ENCODE results near the gene SIPA1L3. TPM values are rescaled to one million over a fixed set of nuclear protein-coding genes. Genes with fewer than 3 reads are reported as not detected.

The SIPA1L3 gene
- total RNA-seq, 4 donors from 2014 or later, result 4.1 to 18.7 (median 6.1) TPM

GRCh38 chr19:38143847-38144246 lies 236.8 kb downstream of the SIPA1L3 start:
- in situ Hi-C loops (cut with MboI; ENCODE audit: low sequenced_read_pairs in 4 of 4) (loop anchor here in 1 of 4 donors (25.0 kb wide), 1 partner anchor 193 kb away; the partner anchor contains the start of gene CATSPERG), intact Hi-C loops (cut with DNase I; ENCODE audit: low total_unique reads) (loop anchor here (2.0 to 5.0 kb wide), 2 partner anchors 83 to 191 kb away; partner anchors contain the start of gene CATSPERG)
- Histone ChIP-seq H3K27ac (no peak overlapping the region), H3K27me3 (no peaks in the 10 kb centered on the region), H3K9me3 (no peaks in the 10 kb centered on the region), H3K36me3 (no peaks in the 10 kb centered on the region), H3K4me1 (peaks cover 0 to 11% of the 10 kb centered on the region in 2 donors), H3K4me3 (no peak overlapping the region)
- no peak for ATAC-seq
- no peak for DNase-seq
- TF ChIP-seq POLR2A (IDR thresholded peaks at IDR 0.05), result no peak
- TF ChIP-seq, protein P1, sequence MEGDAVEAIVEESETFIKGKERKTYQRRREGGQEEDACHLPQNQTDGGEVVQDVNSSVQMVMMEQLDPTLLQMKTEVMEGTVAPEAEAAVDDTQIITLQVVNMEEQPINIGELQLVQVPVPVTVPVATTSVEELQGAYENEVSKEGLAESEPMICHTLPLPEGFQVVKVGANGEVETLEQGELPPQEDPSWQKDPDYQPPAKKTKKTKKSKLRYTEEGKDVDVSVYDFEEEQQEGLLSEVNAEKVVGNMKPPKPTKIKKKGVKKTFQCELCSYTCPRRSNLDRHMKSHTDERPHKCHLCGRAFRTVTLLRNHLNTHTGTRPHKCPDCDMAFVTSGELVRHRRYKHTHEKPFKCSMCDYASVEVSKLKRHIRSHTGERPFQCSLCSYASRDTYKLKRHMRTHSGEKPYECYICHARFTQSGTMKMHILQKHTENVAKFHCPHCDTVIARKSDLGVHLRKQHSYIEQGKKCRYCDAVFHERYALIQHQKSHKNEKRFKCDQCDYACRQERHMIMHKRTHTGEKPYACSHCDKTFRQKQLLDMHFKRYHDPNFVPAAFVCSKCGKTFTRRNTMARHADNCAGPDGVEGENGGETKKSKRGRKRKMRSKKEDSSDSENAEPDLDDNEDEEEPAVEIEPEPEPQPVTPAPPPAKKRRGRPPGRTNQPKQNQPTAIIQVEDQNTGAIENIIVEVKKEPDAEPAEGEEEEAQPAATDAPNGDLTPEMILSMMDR (IDR thresholded peaks at IDR 0.05 in 4 of 5, conservative IDR thresholded peaks at IDR 0.05 in 1 of 5), result no peak

DNA sequence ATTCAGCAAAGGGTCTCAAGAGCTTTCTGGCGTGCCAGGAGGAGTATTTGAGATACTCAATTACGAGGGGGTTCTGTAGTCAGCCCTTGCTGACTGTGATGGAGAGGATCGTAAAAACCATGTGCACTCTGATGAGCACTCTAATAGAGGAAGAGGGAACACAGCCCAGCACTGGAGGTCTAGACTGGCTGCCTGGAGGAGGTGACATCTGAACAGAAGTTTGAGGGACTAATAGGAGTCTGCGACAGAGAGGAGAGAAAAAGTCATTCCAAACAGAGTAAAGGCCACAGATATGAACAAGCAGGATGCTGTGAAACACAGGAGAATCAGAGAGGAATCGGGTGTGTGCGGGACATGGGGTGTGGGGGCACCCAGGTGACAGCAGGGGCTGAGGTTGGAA lies 237.7 kb downstream of the SIPA1L3 start:
- ATAC-seq (no peak), DNase-seq (no peak)
- no peak for TF ChIP-seq POLR2A (IDR thresholded peaks at IDR 0.05)
- TF ChIP-seq, protein P1 (IDR thresholded peaks at IDR 0.05 in 4 of 5, conservative IDR thresholded peaks at IDR 0.05 in 1 of 5), result no peak
- intact Hi-C loops (cut with DNase I; ENCODE audit: low total_unique reads) (loop anchor here (2.0 to 5.0 kb wide), 2 partner anchors 83 to 190 kb away; partner anchors contain the start of gene CATSPERG), in situ Hi-C loops (cut with MboI; ENCODE audit: low sequenced_read_pairs in 4 of 4) (loop anchor here in 1 of 4 donors (25.0 kb wide), 1 partner anchor 193 kb away; the partner anchor contains the start of gene CATSPERG)
- no peaks in the 10 kb centered on the region for H3K36me3 ChIP-seq
- no peaks in the 10 kb centered on the region for H3K9me3 ChIP-seq
- H3K27me3 ChIP-seq, result no peaks in the 10 kb centered on the region
- H3K4me3 ChIP-seq, result no peak overlapping the region
- peak overlapping the region in 1 of 4 donors; percentile 48 for H3K27ac ChIP-seq
- peaks cover 0 to 11% of the 10 kb centered on the region in 2 donors for H3K4me1 ChIP-seq

GRCh38 chr19:38145623-38146022 lies 238.6 kb downstream of the SIPA1L3 start:
- H3K4me3 ChIP-seq, result no peak overlapping the region
- H3K4me1 ChIP-seq, result peaks cover 0 to 11% of the 10 kb centered on the region in 2 donors
- TF ChIP-seq, protein P1 (IDR thresholded peaks at IDR 0.05 in 4 of 5, conservative IDR thresholded peaks at IDR 0.05 in 1 of 5), result no peak
- no peak for TF ChIP-seq POLR2A (IDR thresholded peaks at IDR 0.05)
- H3K36me3 ChIP-seq, result no peaks in the 10 kb centered on the region
- peak; percentile 54 to 78 for DNase-seq
- peak; percentile 83 to 87 for ATAC-seq
- in situ Hi-C loops (cut with MboI; ENCODE audit: low sequenced_read_pairs in 4 of 4), result loop anchor here in 1 of 4 donors (25.0 kb wide), 1 partner anchor 192 kb away; the partner anchor contains the start of gene CATSPERG
- intact Hi-C loops (cut with DNase I; ENCODE audit: low total_unique reads), result loop anchor here (2.0 kb wide), 1 partner anchor 189 kb away; the partner anchor contains the start of gene CATSPERG
- H3K9me3 ChIP-seq, result no peaks in the 10 kb centered on the region
- H3K27ac ChIP-seq, result peak overlapping the region; percentile 34 to 65 (median 56)
- no peaks in the 10 kb centered on the region for H3K27me3 ChIP-seq

- Histone ChIP-seq H3K36me3 (peaks cover 0 to 7% of the 10 kb centered on the region in 2 donors), H3K4me1 (peaks cover 0 to 11% of the 10 kb centered on the region in 2 donors), H3K27me3 (no peaks in the 10 kb centered on the region), H3K27ac (peak overlapping the region in 3 of 4 donors; percentile 27 to 64 (median 49)), H3K9me3 (no peaks in the 10 kb centered on the region), H3K4me3 (no peak overlapping the region)
- DNase-seq, result peak; percentile 27 to 75
- intact Hi-C loops (cut with DNase I; ENCODE audit: low total_unique reads), result loop anchor here (1.0 kb wide), 1 partner anchor 25 kb away; no protein-coding TSS in a partner anchor
- ATAC-seq, result peak; percentile 51 to 61
- TF ChIP-seq POLR2A (IDR thresholded peaks at IDR 0.05), result peak in 1 of 2 donors; percentile 38
- TF ChIP-seq, protein P1 (IDR thresholded peaks at IDR 0.05 in 4 of 5, conservative IDR thresholded peaks at IDR 0.05 in 1 of 5), result no peak
- in situ Hi-C loops (cut with MboI; ENCODE audit: low sequenced_read_pairs in 4 of 4), result loop anchor here in 1 of 4 donors (25.0 kb wide), 1 partner anchor 189 kb away; the partner anchor contains the start of gene CATSPERG
Observed at GRCh38 chr19:38148337-38148736, 241.3 kb downstream of the SIPA1L3 start.
